Brain microvascular endothelial cell (primary cell): ENCODE results near the gene ROCK2.

ENCODE experiments used
- DNase-seq: peaks from one replicate; pipeline ENCODE4 v3.0.0-alpha.2; 2020
- H3K27ac ChIP-seq: fragments of 250-450 bp; sonication (Bioruptor Pico); 2 replicates; pipeline ENCODE4 v1.5.1; 2020; ENCODE audit warnings: mild to moderate bottlenecking, moderate library complexity
- H3K27me3 ChIP-seq: fragments of 250-450 bp; sonication (Bioruptor Pico); replicated peaks from 2 replicates; pipeline ENCODE4 v1.5.1; 2020; ENCODE audit warnings: mild to moderate bottlenecking
- H3K36me3 ChIP-seq: fragments of 250-450 bp; sonication (Bioruptor Pico); replicated peaks from 2 replicates; pipeline ENCODE4 v1.5.1; 2020; ENCODE audit warnings: mild to moderate bottlenecking
- H3K4me3 ChIP-seq: 2 replicates; pipeline ENCODE4 v1.5.1; 2011; ENCODE audit warnings: low read depth, mild to moderate bottlenecking, control low read depth, low read length, moderate library complexity
- CTCF ChIP-seq: IDR thresholded peaks from 2 replicates; pipeline ENCODE4 v1.5.1; 2011; ENCODE audit warnings: low read depth, mild to moderate bottlenecking, moderate library complexity, low read length, control low read depth, inconsistent platforms; ENCODE audit errors: missing control alignments
- in situ Hi-C: cut with HindIII; loops from 2 replicates; pipeline ENCODE4 v1.10.0; 2017; ENCODE audit warnings: low sequenced_read_pairs, low pct_ligation_motif_present

The ROCK2 gene

GRCh38 chr2:11342551-11343367 lies 1.7 kb downstream of the ROCK2 start:
- no peaks in the 10 kb centered on the region for H3K36me3 ChIP-seq
- DNase-seq = peak; percentile 77
- TF ChIP-seq CTCF = no peak
- H3K27ac ChIP-seq = peak overlapping the region; percentile 3
- no peaks in the 10 kb centered on the region for H3K27me3 ChIP-seq
- peak overlapping the region; percentile 90 for H3K4me3 ChIP-seq
- in situ Hi-C loops = no loop called here

- no peak for TF ChIP-seq CTCF
- Histone ChIP-seq H3K36me3 (no peaks in the 10 kb centered on the region), H3K27me3 (no peaks in the 10 kb centered on the region), H3K4me3 (no peak overlapping the region), H3K27ac (no peak overlapping the region)
- in situ Hi-C loops = no loop called here
- DNase-seq = no peak
Observed at GRCh38 chr2:11340717-11341116, 3.7 kb downstream of the ROCK2 start.

DNA sequence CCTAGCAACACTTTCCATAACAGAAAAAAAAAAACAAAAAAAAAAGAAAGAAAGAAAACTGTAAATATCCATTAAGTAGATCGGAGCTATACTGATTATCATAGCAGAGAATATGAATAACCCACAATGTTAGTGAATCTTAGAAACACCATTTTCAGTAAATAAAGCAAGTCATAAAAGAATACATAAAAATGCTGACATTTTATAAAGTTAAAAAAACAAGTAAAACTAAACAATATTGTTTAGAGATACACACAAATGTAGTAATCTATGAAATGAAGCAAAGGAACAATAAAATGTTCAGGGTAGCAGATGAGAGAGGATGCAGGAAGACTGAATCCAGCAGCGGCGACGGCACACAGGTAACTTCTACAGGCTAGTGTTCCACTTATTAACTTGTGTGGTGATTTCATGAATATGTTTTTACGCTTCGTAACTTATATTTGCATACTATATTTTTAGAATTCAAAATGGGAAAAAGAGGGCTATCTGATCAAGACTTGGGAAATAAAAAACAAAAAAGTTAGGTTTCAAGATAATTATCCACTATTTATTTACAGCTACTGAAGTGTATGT lies 4.8 kb downstream of the ROCK2 start:
- TF ChIP-seq CTCF = no peak
- in situ Hi-C loops = no loop called here
- no peak for DNase-seq
- Histone ChIP-seq H3K4me3 (no peak overlapping the region), H3K27ac (no peak overlapping the region), H3K27me3 (no peaks in the 10 kb centered on the region), H3K36me3 (no peaks in the 10 kb centered on the region)

GRCh38 chr2:11338580-11338979 lies 5.9 kb downstream of the ROCK2 start:
- in situ Hi-C loops = no loop called here
- Histone ChIP-seq H3K4me3 (no peak overlapping the region), H3K27me3 (no peaks in the 10 kb centered on the region), H3K36me3 (no peaks in the 10 kb centered on the region), H3K27ac (no peak overlapping the region)
- no peak for TF ChIP-seq CTCF
- no peak for DNase-seq

DNA sequence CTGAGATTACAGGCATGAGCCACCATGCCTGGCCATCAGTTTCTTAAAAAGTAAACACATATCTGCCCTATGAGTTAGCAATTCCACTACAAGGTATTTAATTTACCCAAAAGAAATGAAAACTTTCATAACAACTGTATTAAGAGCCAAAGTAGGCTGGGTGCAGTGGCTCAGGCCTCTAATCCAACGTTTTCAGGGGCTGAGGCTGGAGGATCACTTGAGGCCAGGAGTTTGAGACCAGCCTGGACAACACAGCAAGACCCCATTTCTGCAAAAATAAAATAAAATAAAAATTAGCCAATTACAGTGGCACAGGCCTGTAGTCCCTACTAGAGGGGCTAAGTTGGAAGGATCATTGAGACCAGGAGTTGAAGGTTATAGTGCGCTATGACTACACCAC lies 6.5 kb downstream of the ROCK2 start:
- Histone ChIP-seq H3K27ac (no peak overlapping the region), H3K27me3 (no peaks in the 10 kb centered on the region), H3K4me3 (no peak overlapping the region), H3K36me3 (no peaks in the 10 kb centered on the region)
- in situ Hi-C loops = no loop called here
- no peak for DNase-seq
- TF ChIP-seq CTCF = no peak
